ENCODE results near the gene GOLGA6D.
"Not testable (repeated sequence)": the region's sequence is repeated elsewhere in the genome, so short reads cannot be mapped to it uniquely, and the experiment has no call there.

DNA sequence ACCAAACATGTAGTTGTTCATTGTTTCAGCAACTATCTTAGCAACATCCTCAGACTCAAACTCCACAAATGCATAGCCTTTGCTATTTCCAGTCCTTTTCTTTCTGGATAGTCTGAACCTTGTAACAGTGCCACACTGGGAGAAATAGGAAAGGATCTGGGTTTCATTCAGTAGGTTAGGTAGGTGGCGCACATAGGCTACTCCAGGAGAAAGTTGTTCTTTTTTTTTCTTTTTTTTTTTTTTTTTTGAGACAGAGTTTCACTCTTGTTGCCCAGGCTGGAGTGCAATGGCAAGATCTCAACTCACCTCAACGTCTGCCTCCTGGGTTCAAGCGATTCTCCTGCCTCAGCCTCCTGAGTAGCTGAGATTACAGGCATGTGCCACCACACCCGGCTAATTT, 30.4 kb upstream of the GOLGA6D start:
- not testable (repeated sequence) for TF ChIP-seq POLR2A, POLR2AphosphoS5 (IDR thresholded peaks at IDR 0.05)

Data from prostate gland (tissue), 1 donor.